Stimulated activated CD8-positive, alpha-beta memory T cell treated with anti-CD3 and anti-CD28 coated beads, Interleukin-2, amount 100 ng/mL, for 1 hour (primary cell): Measurements from ENCODE around the gene CDC37.

Experiments
- DNase-seq, 2 donors: peaks; one replicate each; pipeline ENCODE4 v3.0.0-alpha.2; 2020; ENCODE audit warnings: low read depth in 2 of 2

The CDC37 gene

DNA sequence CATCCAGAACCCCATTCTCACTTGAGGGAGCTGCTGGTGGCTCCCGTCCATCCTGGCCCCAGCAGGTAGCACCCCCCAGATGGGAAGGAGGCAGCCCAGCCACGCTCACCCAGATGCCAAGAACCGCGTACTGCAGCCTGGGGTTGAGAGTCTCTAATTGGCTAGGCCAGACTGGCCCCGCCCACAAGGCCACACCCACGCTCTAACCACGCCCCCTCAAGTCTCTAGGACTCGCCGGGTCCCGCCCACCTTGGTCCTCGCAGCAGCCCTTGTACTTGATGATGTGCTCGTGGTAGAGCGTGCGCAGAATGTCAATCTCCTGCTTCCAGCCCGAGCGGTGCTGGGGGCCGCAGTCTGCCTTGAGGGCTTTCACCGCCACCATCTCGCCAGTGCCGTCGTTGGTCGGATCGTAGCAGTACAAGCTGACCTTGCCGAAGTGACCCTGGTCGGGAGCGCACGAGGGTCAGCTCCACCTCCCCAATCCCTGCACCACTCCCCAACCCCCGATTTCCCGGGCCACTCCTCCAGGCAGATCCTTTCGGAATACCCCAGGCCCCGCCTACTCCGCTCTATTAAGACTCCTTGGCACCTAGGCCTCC, 49.5 kb downstream of the CDC37 start:
- peak in 1 of 2 donors; percentile 12 for DNase-seq

- no peak for DNase-seq
Observed at GRCh38 chr19:10352764-10353671, 50.3 kb downstream of the CDC37 start.

DNA sequence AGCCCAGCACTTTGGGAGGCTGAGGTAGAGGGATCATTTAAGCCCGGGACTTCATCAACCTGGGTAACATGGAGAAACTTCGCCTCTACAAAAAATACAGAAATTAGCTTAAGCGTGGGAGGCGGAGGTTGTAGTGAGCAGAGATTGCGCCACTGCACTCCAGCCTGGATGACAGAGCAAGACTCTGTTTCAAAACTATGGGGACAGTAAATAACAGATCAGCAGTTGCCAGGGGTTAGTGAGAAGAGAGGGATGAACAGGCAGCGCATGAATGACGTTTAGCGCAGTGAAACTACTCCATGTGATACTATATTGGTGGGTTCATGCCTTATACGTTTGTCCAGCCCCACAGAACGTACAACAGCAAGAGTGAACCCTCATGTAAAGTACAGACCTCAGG, 56.8 kb downstream of the CDC37 start:
- DNase-seq, result no peak

GRCh38 chr19:10344780-10345179, 58.6 kb downstream of the CDC37 start:
- no peak for DNase-seq

DNA sequence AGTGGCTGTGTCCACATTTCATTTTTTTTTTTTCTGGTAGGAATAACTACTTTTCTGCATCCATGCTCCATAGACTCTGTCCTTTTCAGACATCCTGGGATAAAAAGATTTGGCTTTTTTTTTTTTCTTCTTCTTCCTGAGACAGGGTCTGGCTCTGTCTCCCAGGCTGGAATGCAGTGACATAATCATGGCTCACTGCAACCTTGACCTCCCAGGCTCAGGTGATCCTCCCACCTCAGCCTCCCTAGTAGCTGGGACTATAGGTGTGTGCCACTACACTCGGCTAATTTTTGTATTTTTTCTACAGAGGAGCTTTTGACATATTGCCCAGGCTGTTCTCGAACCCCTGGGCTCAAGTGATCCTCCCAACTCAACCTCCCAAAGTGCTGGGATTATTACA, 59.8 kb downstream of the CDC37 start:
- no peak for DNase-seq
